Epithelial cell of proximal tubule (primary cell): ENCODE results near the gene KIAA0319L. TPM values are rescaled to one million over a fixed set of nuclear protein-coding genes. Genes with fewer than 3 reads are reported as not detected.

Experiments
- DNase-seq: peaks from one replicate; pipeline ENCODE4 v3.0.0-alpha.2; 2011; ENCODE audit warnings: low read depth
- H3K4me3 ChIP-seq: 2 replicates; pipeline ENCODE4 v1.5.1; 2011; ENCODE audit warnings: low read depth, mild to moderate bottlenecking, low read length
- total RNA-seq: library from RNA; depleted of rRNA; stranded (reverse); fragments of >200 nt; gene quantifications from 2 replicates; pipeline ENCODE4 v1.2.3, GENCODE V29; 2015
- TF ChIP-seq, protein P1 (sequence below): conservative IDR thresholded peaks from 2 replicates; pipeline ENCODE4 v1.5.1; 2012; ENCODE audit warnings: low read depth, mild to moderate bottlenecking, low read length

Gene KIAA0319L
- total RNA-seq, 1 donor from 2014 or later = 45.7 TPM

GRCh38 chr1:35447278-35447677 lies 109.9 kb downstream of the KIAA0319L start:
- H3K4me3 ChIP-seq = no peak overlapping the region
- TF ChIP-seq, protein P1, sequence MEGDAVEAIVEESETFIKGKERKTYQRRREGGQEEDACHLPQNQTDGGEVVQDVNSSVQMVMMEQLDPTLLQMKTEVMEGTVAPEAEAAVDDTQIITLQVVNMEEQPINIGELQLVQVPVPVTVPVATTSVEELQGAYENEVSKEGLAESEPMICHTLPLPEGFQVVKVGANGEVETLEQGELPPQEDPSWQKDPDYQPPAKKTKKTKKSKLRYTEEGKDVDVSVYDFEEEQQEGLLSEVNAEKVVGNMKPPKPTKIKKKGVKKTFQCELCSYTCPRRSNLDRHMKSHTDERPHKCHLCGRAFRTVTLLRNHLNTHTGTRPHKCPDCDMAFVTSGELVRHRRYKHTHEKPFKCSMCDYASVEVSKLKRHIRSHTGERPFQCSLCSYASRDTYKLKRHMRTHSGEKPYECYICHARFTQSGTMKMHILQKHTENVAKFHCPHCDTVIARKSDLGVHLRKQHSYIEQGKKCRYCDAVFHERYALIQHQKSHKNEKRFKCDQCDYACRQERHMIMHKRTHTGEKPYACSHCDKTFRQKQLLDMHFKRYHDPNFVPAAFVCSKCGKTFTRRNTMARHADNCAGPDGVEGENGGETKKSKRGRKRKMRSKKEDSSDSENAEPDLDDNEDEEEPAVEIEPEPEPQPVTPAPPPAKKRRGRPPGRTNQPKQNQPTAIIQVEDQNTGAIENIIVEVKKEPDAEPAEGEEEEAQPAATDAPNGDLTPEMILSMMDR = no peak
- DNase-seq = no peak

GRCh38 chr1:35444519-35444774 lies 112.8 kb downstream of the KIAA0319L start:
- TF ChIP-seq, protein P1 = no peak
- H3K4me3 ChIP-seq = no peak overlapping the region
- DNase-seq = no peak

DNA sequence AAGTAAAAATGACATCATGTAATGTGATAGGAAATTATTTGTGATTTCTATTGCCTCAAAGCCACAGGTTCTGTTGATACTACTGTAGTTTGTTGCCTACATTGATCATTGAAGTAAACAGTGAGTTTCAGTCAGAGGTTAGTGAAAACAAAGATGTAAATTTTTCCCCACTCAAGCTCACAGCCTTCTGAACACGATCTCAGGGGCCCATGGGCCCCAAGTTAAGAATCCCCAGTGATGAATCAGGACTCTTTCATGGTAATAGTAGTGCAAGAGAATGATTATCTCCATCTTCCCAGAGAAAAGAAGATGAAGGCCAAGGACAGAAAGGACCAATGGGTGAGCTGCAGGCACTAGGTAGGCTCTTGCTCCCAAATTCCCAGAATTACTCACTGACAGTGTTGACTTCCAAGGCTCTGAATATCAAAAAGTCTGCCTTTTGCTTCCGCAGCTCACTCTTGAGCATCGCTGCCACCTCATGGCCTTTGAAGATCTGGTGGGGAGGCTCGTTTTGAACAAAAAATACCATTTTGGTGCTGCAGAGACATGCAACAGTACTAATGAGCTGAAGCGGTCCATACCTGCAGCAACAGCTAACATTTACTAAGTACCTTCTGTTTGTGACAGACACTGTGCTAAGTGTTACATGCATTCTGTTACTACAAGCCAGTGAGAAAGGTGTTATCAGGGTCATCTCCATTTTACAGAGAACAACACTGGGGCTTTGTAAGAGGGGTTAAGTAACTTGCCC lies 113.3 kb downstream of the KIAA0319L start:
- TF ChIP-seq, protein P1 = no peak
- no peak for DNase-seq
- no peak overlapping the region for H3K4me3 ChIP-seq

GRCh38 chr1:35442734-35443133 lies 114.5 kb downstream of the KIAA0319L start:
- TF ChIP-seq, protein P1 = no peak
- DNase-seq = no peak
- H3K4me3 ChIP-seq = no peak overlapping the region

DNA sequence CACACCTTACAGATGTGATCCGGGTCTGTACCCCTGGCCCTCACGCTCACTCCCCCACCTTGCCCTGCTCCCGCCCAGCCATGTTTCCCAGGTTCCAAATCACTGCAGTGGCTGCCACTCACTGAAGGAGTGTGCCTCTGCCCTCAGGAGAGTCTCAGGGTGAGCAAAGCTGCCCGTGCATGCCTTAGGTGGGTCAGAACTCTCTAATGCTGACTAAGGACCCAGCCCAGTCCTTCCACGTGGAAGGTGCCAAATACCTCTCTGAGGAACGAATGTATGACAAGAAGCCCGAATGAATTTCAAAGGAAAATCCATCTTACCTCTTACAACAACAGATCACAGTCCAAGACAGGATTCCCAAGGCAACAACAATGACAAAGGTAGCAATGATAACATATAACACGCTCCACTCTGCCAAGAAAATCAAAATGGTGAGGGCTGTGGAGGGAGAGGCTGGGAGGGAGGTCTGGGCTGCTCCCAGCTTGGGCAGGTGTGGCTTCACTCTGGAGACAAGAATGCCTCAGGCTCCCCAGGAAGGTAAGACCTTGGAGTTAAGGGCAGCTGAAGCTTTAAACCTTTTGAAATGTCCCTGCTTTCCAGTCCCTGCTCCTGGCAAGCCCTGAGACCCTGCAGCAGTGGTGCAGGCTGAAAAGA lies 115.2 kb downstream of the KIAA0319L start:
- TF ChIP-seq, protein P1 = no peak
- no peak for DNase-seq
- no peak overlapping the region for H3K4me3 ChIP-seq

DNA sequence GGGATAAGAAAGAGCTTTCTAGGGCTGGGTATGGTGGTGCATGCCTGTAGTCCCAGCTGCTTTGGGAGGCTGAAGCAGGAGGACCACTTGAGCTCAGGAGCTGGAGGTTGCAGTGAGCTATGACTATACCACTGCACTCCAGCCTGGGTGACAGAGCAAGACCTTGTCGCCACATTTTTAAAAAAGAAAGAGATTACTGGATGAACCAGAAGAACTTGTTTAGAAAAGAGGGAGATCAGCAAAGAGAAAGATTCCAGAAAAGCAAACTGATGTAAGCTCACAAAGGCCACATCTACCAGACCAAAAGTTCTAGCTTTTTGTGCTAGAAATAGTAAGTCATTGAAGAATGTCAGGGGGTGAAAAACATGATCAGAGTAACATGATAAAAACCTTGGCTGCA lies 117.6 kb downstream of the KIAA0319L start:
- TF ChIP-seq, protein P1 = no peak
- DNase-seq = no peak
- no peak overlapping the region for H3K4me3 ChIP-seq

- H3K4me3 ChIP-seq = no peak overlapping the region
- TF ChIP-seq, protein P1 = no peak
- no peak for DNase-seq
Observed at GRCh38 chr1:35437200-35437599, 120.0 kb downstream of the KIAA0319L start.
